ENCODE measurements around the gene NPAS3.

DNA sequence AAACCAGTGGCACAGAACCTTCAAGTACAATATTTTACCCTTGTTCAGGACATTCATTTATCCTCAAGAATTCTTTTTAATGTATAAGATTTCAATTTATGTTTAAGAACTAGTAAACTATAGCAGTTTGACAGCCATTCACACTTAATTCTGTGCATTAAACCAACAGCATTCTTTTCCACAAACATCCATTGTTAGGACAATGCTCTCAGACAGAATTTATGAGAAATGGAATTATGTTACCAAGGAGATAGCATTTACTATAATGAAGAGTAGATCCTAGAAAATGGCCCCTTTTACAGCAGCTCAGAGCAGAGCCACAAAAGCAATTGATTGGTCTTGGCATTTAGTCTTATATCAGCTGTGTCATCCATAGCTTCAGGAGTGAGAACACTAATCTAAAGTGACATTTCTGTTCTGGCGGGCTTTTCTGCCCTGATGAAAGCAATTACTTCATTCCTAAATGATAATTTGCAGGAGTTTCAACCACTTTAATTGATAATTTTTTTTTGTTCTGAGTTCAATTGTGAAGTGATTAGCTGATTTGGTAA is 268.9 kb downstream of the NPAS3 start:
- TF ChIP-seq, protein P1, sequence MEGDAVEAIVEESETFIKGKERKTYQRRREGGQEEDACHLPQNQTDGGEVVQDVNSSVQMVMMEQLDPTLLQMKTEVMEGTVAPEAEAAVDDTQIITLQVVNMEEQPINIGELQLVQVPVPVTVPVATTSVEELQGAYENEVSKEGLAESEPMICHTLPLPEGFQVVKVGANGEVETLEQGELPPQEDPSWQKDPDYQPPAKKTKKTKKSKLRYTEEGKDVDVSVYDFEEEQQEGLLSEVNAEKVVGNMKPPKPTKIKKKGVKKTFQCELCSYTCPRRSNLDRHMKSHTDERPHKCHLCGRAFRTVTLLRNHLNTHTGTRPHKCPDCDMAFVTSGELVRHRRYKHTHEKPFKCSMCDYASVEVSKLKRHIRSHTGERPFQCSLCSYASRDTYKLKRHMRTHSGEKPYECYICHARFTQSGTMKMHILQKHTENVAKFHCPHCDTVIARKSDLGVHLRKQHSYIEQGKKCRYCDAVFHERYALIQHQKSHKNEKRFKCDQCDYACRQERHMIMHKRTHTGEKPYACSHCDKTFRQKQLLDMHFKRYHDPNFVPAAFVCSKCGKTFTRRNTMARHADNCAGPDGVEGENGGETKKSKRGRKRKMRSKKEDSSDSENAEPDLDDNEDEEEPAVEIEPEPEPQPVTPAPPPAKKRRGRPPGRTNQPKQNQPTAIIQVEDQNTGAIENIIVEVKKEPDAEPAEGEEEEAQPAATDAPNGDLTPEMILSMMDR (IDR thresholded peaks at IDR 0.05): no peak
- TF ChIP-seq POLR2A (IDR thresholded peaks at IDR 0.05): no peak
